GM18498 (cell line): Measurements from ENCODE around the gene PRRX2.

Experiments
- ATAC-seq: cut with Tn5 transposase; IDR thresholded peaks from one replicate; pipeline ENCODE4 v1.9.1; 2021; ENCODE audit warnings: mild to moderate bottlenecking, moderate library complexity; ENCODE audit not compliant: unreplicated experiment

Gene PRRX2

GRCh38 chr9:129665389-129665775 is at the start of gene PRRX2:
TSS of gene PRRX2 (plus strand) at chr9:129665647. CDS start at chr9:129665868, 221 bp downstream.
- no peak for ATAC-seq

- no peak for ATAC-seq
Observed at GRCh38 chr9:129617167-129617566, 48.3 kb upstream of the PRRX2 start.

GRCh38 chr9:129619787-129620668 is 45.4 kb upstream of the PRRX2 start:
- no peak for ATAC-seq

GRCh38 chr9:129620669-129621295 is 44.7 kb upstream of the PRRX2 start, which contains the start of gene C9orf50:
TSS of gene C9orf50 (minus strand) at chr9:129621101. CDS start at chr9:129620574, 527 bp downstream.
- ATAC-seq = no peak

GRCh38 chr9:129623331-129623730 is 42.1 kb upstream of the PRRX2 start:
- no peak for ATAC-seq

GRCh38 chr9:129624168-129624759 is 41.2 kb upstream of the PRRX2 start:
- ATAC-seq = no peak

GRCh38 chr9:129624947-129625346 is 40.5 kb upstream of the PRRX2 start:
- no peak for ATAC-seq

- peak; percentile 79 for ATAC-seq
Observed at GRCh38 chr9:129626079-129626624, 39.3 kb upstream of the PRRX2 start, which contains the start of gene NTMT1. TSS of gene NTMT1 (plus strand) at chr9:129626163. CDS start at chr9:129632704, 6,541 bp downstream.

GRCh38 chr9:129626625-129627284 is 38.7 kb upstream of the PRRX2 start:
- ATAC-seq = peak; percentile 24

- no peak for ATAC-seq
Observed at GRCh38 chr9:129627556-129628440, 37.6 kb upstream of the PRRX2 start.

- no peak for ATAC-seq
Observed at GRCh38 chr9:129628709-129629108, 36.7 kb upstream of the PRRX2 start.

GRCh38 chr9:129629251-129629820 is 36.1 kb upstream of the PRRX2 start:
- ATAC-seq = no peak

- no peak for ATAC-seq
Observed at GRCh38 chr9:129630967-129631673, 34.3 kb upstream of the PRRX2 start.

GRCh38 chr9:129631674-129632129 is 33.7 kb upstream of the PRRX2 start:
- no peak for ATAC-seq

- ATAC-seq = no peak
Observed at GRCh38 chr9:129632460-129632859, 33.0 kb upstream of the PRRX2 start.

- ATAC-seq = no peak
Observed at GRCh38 chr9:129633207-129633606, 32.2 kb upstream of the PRRX2 start.

GRCh38 chr9:129633848-129634247 is 31.6 kb upstream of the PRRX2 start:
- no peak for ATAC-seq
